IPS-NIHi7 (cell line): ENCODE measurements around the gene ATP6V1B1.

Experiments used
- DNase-seq: peaks from one replicate; pipeline ENCODE4 v3.0.0; 2012; ENCODE audit warnings: mixed read lengths; ENCODE audit errors: extremely low spot score

ATP6V1B1 gene

DNA sequence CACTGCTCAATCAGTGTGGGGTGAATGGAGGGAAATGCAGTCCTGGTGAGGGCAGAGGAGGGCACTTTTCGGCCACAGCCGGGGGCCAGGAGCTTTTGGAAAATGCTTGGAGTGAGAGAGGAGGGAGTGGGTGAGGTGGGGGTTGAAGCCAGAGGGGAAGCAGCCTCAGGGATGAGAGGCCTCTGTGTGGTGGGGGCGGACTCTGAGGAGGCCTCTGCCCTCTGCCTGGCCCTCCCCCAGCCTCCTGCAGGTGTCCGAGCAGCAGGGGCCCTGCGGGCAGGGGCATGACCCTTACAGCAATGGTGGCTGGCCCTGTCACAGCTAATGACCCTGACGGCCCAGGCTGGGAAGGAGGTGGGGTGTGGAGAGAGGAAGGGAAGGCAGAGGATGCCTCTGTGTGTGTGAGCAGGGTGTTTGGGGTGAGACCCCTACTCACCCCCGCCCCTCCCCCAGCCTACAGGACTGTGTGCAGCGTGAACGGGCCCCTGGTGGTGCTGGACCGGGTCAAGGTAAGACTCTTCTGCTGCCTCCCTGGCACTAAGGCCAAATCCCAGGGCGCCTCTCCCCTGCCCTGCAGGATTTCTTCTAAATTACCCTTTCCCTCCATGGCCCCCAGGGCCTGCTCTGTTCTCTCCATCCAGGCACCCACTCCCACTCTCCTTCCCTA lies 7.6 kb downstream of the ATP6V1B1 start:
- DNase-seq: no peak

DNA sequence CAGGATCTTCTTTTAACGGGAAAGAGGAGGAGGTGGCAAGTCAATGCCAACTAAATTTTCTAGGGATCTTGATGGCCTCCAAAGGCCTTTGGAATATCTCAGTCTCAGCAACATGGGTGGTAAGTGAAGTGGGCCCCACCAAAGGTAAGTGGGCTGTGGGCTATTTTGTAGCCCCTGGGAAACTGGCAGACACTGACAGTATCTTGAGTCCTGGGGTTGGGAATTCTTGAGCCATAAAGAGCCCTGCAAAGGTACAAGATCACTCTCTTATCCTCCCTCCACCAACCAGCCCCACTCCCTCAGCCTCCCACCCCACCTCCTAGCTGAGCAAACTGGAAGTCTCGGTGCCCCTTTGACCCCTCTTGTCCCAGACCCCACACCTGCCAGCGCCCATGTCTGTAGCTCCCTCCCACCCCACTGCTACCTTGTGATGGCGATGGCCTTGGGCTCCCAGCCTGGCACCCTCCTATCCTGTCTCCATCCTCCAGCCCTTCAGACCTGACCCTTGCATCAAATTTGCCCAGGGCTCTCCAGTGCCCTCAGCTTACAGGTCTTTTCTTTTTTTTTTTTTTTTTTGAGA lies 8.5 kb downstream of the ATP6V1B1 start:
- no peak for DNase-seq

DNA sequence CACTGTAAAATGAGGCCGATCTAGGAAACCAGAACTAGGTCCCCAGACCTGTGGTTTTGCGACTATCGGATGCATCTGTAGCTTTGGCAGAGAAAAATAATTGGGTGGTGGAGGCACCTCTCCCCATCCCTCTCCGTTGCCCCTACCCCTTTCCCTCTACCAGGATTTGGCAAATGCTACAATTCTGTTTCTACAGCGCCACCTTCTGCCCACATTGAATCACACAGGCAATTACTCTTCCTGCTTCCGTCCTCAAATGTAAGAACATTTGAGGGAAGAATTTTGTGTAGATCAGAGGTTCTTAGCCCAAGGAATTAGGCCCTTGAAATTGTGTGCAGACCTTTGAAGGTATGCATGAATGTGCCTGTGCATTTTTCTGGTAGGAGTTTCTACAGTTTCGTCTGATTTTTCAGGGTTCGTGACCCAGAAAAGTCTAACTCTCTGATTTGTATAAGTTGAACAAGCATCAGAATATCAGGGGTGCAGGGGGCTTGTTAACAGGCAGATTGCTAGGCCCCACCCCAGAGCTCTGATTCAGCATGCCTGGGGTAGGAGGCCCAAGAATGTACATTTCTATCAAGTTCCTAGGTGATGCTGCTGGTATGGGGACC lies 11.2 kb downstream of the ATP6V1B1 start:
- peak; percentile 63 for DNase-seq

DNA sequence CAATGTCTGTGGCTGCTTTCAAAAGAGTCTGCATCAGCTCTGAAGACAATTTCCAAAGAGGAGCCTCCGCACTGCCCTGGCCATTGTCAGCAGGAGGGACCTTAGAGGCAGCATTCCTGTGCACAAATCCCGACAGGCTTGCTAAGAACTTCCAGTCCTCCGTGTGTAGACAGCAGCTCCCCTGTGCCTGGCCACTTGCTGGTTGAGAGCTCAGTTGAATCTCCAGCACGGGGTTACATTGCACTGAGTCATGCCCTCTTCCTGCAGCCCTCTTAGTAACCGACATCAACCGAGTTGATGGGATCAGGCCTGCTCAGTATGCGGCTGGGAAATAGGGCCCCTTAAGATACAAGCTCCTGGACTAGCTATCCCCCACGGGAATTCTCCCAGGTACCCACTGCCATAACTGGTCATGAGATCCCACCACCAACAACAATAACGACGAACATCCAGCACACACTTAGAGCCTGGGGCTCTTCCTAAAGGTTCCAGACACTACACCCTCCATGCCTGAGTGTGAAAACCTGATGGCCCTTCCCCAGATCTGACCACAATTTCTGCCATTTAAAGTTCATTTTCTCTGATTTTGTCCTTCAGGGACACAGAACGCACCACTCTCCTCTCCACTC lies 12.0 kb downstream of the ATP6V1B1 start:
- no peak for DNase-seq

DNA sequence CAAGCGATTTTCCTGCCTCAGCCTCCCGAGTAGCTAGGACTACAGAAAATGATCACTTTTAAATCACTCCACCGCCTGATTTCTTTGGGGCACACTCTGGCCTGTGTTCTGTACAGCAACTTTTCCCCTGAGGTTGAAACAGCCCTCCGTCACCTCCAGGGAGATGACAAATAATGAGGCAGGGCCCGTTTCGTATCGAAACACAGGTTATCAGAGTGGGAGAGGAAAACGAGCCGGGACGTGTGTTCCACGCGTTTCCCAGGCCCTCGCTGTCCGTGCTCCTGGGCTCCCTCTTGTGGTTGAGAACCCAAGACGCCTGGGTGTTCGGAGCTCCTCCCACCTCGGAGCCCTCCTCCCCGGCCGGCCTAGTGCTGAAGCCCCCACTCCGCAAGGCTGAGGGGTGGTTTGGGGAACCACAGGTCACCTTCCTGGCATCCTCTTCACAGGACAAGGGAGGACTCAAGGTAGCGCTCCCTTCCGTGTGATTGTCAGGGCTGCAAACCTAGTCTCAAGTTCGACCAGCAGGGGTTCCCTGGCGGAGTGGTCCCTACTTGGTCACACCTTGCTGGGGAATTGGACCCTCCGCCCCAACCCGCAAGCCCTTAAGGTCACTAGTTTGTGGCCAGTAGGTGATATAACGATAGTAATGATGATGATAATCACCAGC lies 12.8 kb downstream of the ATP6V1B1 start:
- DNase-seq: peak; percentile 87

DNA sequence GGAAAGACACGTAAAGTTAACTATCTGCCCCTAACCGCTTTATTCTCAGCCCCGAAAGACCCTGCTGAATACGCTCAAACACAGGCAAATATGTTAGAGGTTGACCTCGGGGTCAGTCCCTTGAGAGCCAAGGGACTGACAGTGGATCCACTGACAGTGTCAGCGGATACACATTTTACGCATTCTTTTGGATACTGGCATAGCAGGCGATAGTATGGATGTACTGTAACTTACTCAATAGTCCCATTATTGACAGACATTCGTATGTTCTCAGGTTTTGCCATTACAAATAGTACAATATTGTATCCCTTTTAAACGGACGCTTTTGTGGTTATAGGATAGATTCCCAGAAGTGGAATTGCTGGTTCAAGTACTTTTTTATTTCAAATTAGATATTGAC lies 13.4 kb downstream of the ATP6V1B1 start:
- DNase-seq: no peak

DNA sequence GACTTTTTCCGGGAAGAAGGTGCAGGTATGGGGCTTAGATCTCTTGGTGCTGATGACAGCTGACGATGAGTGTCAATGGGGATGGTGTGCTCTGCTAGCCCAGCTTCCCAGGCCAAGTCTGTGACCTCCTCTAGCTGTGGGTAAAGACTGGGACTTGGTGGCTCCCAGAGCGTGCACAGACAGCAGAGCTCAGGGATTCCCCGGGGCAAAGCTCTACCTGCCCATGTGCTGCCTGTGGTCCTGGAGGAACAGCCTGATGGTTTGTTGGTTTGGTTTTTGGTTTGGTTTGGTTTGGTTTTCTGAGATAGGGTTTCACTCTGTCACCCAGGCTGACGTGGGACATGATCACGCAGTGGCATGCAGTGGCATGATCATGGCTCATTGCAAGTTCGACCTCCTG lies 19.2 kb downstream of the ATP6V1B1 start:
- peak; percentile 4 for DNase-seq

DNA sequence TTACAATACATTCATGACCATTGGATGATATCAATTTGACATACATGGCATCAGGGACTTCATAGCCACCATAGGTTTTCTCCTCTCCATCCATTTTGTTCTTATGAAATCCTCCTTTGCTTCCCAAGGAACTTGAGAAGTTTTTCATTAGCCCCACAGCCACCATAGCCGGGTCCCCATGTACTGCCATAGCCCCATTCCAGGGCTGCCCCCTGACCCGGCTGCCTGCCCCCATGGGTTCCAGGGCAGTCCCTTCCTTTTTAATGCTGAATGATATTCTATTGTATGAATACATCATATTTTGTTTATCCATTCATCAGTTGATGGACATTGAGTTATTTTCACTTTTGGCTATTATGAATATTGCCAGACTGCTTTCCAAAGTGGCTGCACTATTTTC lies 20.4 kb downstream of the ATP6V1B1 start:
- no peak for DNase-seq

DNA sequence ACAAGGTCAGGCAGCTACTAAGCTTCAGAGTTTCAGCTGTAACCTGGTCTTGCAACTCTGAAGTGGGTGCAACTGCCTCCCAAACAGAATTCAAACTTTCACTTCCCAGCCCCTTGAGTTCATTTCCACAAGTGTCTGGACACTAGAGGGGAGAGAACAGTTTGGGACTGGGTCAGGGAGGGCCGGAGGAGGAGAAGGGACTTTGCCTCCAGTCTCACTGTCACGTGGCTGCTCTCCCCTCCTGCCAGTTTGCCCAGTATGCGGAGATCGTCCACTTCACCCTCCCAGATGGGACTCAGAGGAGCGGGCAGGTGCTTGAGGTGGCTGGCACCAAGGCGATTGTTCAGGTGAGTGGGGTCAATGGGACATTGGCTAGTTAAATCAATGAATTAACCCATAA lies 22.1 kb downstream of the ATP6V1B1 start:
- no peak for DNase-seq

DNA sequence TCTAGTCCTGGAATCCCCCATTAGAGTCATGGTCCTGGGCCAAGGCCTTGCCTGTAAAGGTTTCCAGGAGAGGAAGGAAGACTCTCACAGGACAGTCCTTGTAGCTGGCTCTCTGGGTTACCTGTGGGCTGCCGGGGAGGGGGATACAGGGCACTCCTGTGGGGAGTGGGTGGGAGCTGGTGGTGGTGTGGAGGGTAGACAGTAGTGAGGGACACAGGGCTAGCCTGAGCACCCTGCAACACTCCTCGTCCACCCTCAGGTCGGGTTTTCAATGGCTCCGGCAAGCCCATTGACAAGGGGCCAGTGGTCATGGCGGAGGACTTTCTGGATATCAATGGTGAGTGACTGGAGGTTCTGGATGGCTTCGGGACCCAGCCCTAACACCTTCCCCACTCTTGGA lies 23.1 kb downstream of the ATP6V1B1 start:
- DNase-seq: no peak

DNA sequence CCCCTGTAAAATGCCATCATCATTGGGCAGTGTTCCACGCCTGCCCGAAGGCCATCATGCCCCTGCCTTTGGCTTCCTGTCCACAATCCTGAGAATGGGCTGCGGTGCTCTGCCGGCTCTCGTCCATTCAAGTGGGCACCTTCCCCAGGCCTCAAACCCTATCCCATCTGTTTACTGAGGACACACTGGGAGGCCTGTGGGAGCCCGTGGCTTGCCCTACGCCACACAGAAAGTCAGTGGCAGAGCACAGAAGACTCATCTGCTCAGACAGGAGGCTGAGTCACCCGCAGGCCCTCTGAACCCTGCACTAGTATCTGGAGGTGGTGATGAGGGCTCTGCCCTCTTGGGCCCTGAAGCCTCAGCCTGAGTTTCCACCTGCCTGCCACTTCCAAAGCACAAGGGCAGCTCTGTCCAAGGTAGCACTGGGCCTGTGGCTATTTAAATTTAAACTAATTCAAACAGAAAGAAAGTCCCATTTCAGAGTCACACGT lies 23.6 kb downstream of the ATP6V1B1 start:
- DNase-seq: no peak

DNA sequence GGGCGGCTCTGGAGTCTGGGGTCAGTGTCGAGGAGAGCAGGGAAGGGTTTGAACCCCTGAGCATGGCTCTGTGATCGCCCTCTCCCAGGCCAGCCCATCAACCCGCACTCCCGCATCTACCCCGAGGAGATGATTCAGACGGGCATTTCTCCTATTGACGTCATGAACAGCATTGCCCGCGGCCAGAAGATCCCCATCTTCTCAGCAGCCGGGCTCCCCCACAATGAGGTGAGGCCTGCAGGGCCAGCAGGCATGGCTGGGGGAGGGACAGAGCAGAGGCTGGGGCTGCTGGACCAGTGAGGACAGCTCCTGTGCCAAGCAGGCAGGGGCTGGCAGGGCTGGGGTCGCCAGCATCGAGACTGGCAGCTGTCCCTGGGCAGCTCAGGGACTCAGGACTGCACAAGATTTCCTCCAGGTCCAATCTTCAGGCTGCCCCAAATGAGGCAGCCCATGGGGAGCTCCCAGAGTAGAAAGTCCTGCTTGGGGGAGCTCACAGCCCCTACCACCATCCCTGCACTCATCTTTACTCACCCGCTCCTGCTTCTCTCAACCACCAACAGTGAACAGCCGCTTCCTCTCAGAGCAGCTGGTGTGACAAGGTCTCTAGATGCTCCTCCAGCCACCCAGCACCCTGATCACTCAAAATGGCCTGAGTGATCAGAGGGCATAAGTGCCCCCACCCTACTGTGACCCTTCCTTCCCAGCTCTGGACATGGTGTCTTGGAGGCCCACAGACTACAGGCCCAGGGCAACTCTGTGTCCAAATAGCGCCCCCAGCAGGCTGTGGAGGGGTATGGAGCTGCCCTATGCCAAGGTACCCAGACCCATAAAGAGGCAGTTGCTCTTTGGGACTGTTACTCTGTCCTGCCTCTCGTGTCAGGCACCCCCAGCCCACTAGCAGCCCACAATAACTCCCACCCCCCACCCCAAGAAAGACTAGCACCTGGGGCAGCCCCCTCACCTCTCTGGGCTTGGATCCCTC lies 24.4 kb downstream of the ATP6V1B1 start:
- peak; percentile 49 for DNase-seq

DNA sequence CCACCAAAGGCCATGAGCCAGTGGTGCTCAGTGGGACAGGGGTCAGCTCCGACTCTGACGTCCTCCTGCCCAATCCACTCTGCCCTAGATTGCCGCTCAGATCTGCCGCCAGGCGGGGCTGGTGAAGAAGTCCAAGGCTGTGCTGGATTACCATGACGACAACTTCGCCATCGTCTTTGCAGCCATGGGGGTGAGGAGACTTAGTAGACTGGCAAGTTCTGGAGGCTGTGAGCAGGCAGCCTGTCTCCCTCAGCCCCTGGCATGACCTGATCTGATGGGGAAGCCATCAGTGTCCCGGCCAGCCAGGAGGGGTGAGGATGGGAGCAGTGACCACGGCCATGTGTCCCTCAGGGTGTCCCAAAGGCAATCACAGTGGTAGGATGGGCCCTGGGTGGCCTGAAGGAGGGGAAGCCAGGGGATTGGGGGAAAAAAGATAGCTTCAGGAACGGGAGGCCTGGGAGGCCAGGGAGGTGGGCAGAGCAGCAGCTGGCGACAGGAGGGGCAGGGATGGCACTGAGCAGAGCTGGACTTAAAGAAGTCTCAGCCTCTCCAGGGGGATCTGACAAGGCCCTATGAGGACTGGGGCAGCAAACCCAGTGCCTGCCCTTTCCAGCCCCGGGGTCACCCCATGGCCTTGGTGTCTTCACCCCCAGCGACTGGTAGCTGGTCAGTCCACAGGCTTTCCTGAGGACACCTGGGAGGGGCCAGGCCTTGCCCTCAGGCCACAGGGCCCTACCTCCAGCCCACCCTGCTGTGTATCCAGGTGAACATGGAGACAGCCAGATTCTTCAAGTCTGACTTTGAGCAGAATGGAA lies 25.3 kb downstream of the ATP6V1B1 start:
- no peak for DNase-seq

DNA sequence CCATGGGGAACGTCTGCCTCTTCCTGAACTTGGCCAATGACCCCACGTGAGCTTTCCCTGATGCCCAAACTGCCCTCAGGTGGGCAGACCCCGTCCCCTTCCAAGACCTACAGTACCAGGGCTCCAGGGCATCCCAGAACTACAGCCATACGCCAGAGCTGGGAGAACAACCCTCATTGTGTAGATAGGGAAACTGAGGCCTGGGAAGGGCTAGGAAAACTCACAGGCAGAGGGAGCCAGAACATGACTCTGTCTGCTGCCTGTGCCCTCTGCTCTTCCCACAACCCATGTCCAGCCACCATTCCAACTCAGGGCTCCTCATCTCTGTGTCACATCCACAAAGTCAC lies 25.9 kb downstream of the ATP6V1B1 start:
- DNase-seq: no peak

DNA sequence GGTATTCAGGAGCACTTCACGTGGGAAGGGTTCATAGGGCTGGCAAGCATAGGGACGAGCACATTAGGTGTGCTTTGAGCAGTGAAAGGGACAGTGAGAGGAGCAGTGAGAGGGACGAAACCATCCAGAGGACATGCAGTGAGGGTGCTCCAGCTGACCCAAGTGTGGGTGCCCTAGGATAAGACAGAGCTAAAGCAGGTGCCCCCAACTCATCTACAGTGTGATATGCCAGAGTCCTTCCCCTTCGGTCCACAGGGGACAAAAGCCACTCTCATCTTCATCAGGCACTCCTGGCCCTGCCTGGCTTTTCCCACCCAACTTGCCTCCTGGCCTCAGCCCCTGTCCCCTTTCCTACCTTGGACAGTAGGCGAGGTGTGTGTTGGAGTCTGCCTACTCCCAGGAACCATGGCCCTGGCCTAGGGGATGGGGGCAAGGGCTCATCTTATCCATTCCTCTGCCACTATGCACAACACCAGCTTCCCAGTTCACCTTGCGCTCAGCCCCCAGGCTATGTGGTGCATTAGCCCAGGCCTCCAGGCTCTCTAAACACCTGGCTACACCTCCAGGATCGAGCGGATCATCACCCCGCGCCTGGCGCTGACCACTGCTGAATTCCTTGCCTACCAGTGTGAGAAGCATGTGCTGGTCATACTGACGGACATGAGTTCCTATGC lies 26.6 kb downstream of the ATP6V1B1 start:
- no peak for DNase-seq

DNA sequence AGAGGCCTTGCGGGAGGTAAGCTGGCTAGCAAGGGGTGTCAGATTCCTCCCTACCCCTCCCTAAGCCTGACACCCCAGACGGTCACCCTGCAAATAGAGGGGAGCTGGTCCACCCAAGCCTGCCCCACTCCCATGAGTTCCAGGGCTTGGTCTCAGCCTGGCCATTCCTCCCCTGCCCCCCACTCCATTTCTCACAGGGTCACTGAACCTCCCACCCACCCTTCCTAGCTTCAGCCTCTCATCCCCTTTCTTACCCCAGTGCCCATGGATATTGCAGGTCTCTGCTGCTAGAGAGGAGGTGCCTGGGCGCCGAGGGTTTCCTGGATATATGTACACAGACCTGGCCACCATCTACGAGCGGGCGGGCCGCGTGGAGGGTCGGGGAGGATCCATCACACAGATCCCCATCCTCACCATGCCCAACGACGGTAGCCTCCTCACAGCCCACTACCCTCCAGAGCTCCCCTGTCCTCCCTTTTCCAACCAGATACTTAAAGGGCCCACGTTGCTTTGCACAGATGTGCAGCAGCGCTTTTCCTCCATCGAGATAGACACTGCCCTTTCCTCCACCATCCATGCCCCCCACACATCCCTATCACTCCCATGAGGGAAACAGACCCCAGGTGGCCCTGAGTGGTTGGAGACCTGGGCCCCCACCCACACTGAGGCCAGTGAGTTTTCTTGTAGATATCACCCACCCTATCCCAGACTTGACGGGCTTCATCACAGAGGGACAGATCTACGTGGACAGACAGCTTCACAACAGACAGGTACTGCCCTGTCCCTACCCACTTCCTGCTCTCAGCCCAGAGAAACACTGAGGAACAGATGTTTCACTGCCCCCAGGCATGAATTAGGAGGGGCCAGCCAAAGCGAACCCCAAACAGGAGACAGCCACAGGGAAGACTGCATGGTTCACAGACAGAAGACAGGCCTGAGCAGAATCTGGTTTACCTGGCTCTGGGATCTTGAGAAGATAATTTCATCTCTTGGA lies 27.5 kb downstream of the ATP6V1B1 start:
- DNase-seq: no peak

DNA sequence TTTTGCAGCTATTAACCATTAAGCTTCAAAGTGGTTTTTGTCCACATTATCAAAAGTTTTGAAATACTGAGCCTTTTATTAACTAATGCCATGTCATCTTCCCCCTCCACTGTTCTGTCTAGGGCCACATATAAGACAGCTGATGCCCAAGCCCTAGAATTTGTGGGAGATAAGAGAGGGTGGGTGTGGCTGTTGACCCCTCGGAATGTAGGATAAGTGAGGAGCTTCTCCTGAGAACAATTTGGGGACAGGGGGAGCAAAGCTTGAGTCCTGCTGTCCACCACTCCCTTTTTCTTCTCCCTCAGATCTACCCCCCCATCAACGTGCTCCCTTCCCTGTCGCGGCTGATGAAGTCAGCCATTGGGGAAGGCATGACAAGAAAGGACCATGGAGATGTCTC lies 28.4 kb downstream of the ATP6V1B1 start:
- no peak for DNase-seq

DNA sequence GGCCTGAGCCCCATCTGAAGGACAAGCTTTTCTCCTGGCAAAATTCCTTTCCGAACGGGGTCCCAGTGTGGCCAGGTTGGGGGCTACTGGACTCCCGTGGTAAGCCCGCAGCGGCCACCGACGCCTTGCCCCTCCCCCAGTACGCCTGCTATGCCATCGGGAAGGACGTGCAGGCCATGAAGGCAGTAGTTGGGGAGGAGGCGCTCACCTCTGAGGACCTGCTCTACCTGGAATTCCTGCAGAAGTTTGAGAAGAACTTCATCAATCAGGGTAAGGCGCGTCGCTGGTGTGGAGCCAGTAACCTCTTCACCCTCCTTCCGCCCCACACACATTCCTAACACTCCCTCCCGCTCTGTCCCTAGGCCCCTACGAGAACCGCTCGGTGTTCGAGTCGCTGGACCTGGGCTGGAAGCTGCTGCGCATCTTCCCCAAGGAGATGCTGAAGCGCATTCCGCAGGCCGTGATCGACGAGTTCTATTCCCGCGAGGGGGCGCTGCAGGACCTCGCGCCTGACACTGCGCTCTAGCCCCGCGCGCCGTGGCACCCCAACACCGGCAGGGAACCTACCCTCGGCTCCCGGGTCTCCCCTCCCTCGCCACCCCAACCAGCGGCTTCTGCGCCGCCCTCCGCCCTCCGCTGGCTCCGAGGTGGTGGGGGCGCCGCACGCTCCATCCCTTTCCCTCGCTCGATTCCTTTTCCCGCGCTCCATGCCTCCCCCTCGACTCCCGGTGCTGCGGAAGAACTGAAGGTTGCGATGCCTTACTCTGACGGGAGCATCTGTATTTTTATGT lies 29.1 kb downstream of the ATP6V1B1 start:
- DNase-seq: peak; percentile 85
